Kidney (tissue), 14 donors: Measurements from ENCODE around the gene C2CD3. TPM values are rescaled to one million over a fixed set of nuclear protein-coding genes. Genes with fewer than 3 reads are reported as not detected.

Experiments
- DNase-seq, 5 donors: peaks; one replicate each; pipeline ENCODE4 v3.0.0-alpha.2; 2013 to 2020
- FAIRE-seq: peaks from 2 replicates; lab custom pipeline; 2012; peaks lifted over from hg19 to GRCh38; lab: Jason Lieb, UNC
- H3K27ac ChIP-seq, 2 donors: one replicate each; pipeline ENCODE4 v1.7.0; 2013; ENCODE audit warnings: low read depth in 2 of 2, low read length in 2 of 2, inconsistent platforms in 1 of 2
- H3K27me3 ChIP-seq: one replicate; pipeline ENCODE4 v1.7.1; 2013; ENCODE audit warnings: low read length, inconsistent platforms; ENCODE audit not compliant: control insufficient read depth, insufficient read depth
- H3K36me3 ChIP-seq, 3 donors: one replicate each; pipeline versions ENCODE4 v1.7.0 to v1.7.1; 2013; ENCODE audit warnings: low read length in 3 of 3, control low read depth in 1 of 3, inconsistent platforms in 1 of 3; ENCODE audit not compliant: insufficient read depth in 3 of 3, control insufficient read depth in 2 of 3
- H3K4me1 ChIP-seq, 3 donors: one replicate each; pipeline versions ENCODE4 v1.7.0 to v1.7.1; 2013; ENCODE audit warnings: low read length in 3 of 3, inconsistent platforms in 1 of 3, low read depth in 1 of 3; ENCODE audit not compliant: control insufficient read depth in 2 of 3, insufficient read depth in 2 of 3
- H3K4me3 ChIP-seq, 3 donors: one replicate each; pipeline versions ENCODE4 v1.7.0 to v1.8.1; 2013; ENCODE audit warnings: low read length in 3 of 3, control low read depth in 1 of 3, inconsistent platforms in 1 of 3
- H3K9ac ChIP-seq, 3 donors: one replicate each; pipeline versions ENCODE4 v1.7.0 to v1.7.1; 2013; ENCODE audit warnings: low read length in 3 of 3, control low read depth in 1 of 3, inconsistent platforms in 1 of 3
- H3K9me3 ChIP-seq, 3 donors: one replicate each; pipeline versions ENCODE4 v1.7.0 to v1.7.1; 2013; ENCODE audit warnings: low read length in 3 of 3, control low read depth in 1 of 3, inconsistent platforms in 1 of 3; ENCODE audit not compliant: control insufficient read depth in 2 of 3, insufficient read depth in 1 of 3
- CTCF ChIP-seq: IDR thresholded peaks from 3 replicates; pipeline ENCODE4 v1.5.1; 2012; ENCODE audit warnings: mild to moderate bottlenecking, moderate library complexity, borderline replicate concordance; ENCODE audit not compliant: insufficient read depth; ENCODE audit errors: extremely low read depth
- intact Hi-C: fragments of 100-400 bp; cut with DNase I; formaldehyde crosslinking; loops from one replicate; pipeline ENCODE4 v1.11.1; 2022
- polyA plus RNA-seq: library from polyadenylated mRNA; stranded (reverse); fragments of 350-450 nt; fragmentation: Illumina TruSeq; extraction: RNeasy Lipid Tissue Mini Kit (QIAGEN cat#74804); gene quantifications from one replicate; pipeline ENCODE4 v1.2.3, GENCODE V29; 2014; ENCODE audit warnings: low read depth, low replicate concordance; ENCODE audit not compliant: insufficient read depth
- total RNA-seq: library from RNA; stranded (reverse); fragmentation: NEBNext Ultra II Directional; extraction: Animal tissue kit (Norgen Biotek cat#: 25700); gene quantifications from one replicate; pipeline ENCODE4 v1.2.1, GENCODE V29; 2021
- donor health status: control.
- donor health status: control.
- donor health status: control.
- donor health status: control.
- donor health status: control.
- donor health status: DM: yes; HTN: yes; CAD: no.
- donor health status: Normal renal cell carcinoma (clear cell type).

The C2CD3 gene
- total and polyA plus RNA-seq, 2 donors from 2014 or later: 5.6 to 28.7 TPM

GRCh38 chr11:73969991-73970800, 200.6 kb downstream of the C2CD3 start:
- TF ChIP-seq CTCF: no peak
- Histone ChIP-seq H3K36me3 (no peaks in the 10 kb centered on the region), H3K4me1 (no peaks in the 10 kb centered on the region), H3K9ac (no peak overlapping the region), H3K4me3 (no peak overlapping the region), H3K27me3 (no peaks in the 10 kb centered on the region), H3K27ac (no peak overlapping the region), H3K9me3 (no peaks in the 10 kb centered on the region)
- peak in 2 of 5 donors; percentile 33 to 53 for DNase-seq
- no peak for FAIRE-seq
- intact Hi-C loops: no loop called here

- intact Hi-C loops: no loop called here
- Histone ChIP-seq H3K4me3 (no peak overlapping the region), H3K9ac (no peak overlapping the region), H3K36me3 (no peaks in the 10 kb centered on the region), H3K9me3 (no peaks in the 10 kb centered on the region), H3K27me3 (no peaks in the 10 kb centered on the region), H3K4me1 (peaks cover 0 to 2% (median 0%) of the 10 kb centered on the region in 3 donors), H3K27ac (no peak overlapping the region)
- TF ChIP-seq CTCF: no peak
- DNase-seq (no peak), FAIRE-seq (no peak)
These were observed 201.7 kb downstream of the C2CD3 start for GRCh38 chr11:73969091-73969490.

GRCh38 chr11:73968356-73968966, 202.3 kb downstream of the C2CD3 start:
- no peak overlapping the region for H3K4me3 ChIP-seq
- H3K9ac ChIP-seq: no peak overlapping the region
- H3K27me3 ChIP-seq: no peaks in the 10 kb centered on the region
- H3K36me3 ChIP-seq: no peaks in the 10 kb centered on the region
- no peaks in the 10 kb centered on the region for H3K9me3 ChIP-seq
- H3K4me1 ChIP-seq: peaks cover 0 to 2% (median 0%) of the 10 kb centered on the region in 3 donors
- intact Hi-C loops: no loop called here
- TF ChIP-seq CTCF: no peak
- FAIRE-seq (no peak), DNase-seq (no peak)
- no peak overlapping the region for H3K27ac ChIP-seq
